EL (cell line): ENCODE measurements around the gene TTC6.
A peak's percentile ranks its signal among the peaks of the same experiment; 100 is the strongest.
"Not testable (repeated sequence)": the region's sequence is repeated elsewhere in the genome, so short reads cannot be mapped to it uniquely, and the experiment has no call there.

Source experiments
- DNase-seq: peaks from one replicate; pipeline ENCODE4 v3.0.0-alpha.2; 2016

The TTC6 gene, protein sequence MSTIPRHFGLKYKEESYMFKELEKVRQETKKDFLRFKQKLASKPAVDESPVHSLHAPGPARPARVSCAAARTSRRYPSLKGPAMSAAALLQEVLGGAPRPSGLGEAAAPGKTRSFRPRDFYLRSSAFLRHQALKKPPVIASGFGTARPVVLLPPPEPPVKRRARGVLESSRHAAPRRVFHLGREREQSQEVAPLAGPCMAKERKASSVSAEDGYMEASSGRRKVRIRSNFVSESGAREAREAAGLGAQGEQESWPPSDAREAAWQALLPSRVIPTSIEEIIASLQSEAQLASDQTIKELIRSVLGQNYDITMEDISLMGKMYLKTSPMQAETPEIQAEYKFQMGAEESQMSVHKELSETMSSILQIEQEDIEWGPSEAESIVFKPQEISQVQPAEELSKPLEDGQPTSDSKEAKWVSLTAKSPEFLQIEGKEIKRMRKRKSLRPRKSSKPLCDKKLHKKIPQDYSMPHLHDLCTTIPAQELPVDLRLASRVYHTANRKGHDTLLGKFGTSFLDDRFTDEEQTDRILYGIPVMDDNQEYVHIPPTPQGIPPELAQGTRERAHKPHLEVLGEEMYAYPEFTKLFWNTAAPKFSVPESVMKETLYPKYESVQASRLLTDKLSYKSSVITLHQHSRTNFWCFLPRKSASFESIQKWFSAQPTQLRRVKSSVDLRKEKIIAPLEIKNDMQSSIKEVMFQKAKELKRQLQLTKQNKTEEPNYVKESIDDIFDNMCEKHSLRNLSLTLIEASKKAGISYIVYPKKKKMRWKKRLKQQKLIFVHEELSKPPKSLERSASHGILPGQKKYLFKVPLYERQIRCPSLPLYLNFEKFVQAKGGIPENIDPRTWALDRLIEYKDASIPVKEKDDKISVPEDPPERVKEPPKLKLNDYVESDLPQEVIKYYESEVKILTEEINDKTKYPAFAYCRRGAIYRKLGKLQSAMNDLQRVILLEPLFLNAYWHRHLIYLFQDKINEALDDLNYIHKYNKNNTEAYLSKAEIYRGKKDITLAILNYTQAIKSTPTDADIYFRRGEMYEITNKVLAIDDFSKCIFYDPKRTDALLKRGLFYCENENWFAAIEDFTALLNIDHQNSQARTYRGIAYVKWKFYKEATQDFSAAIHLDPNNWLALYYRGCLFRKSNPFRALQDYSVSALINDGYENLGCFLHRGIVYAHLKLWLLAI (N-terminal part only)

DNA sequence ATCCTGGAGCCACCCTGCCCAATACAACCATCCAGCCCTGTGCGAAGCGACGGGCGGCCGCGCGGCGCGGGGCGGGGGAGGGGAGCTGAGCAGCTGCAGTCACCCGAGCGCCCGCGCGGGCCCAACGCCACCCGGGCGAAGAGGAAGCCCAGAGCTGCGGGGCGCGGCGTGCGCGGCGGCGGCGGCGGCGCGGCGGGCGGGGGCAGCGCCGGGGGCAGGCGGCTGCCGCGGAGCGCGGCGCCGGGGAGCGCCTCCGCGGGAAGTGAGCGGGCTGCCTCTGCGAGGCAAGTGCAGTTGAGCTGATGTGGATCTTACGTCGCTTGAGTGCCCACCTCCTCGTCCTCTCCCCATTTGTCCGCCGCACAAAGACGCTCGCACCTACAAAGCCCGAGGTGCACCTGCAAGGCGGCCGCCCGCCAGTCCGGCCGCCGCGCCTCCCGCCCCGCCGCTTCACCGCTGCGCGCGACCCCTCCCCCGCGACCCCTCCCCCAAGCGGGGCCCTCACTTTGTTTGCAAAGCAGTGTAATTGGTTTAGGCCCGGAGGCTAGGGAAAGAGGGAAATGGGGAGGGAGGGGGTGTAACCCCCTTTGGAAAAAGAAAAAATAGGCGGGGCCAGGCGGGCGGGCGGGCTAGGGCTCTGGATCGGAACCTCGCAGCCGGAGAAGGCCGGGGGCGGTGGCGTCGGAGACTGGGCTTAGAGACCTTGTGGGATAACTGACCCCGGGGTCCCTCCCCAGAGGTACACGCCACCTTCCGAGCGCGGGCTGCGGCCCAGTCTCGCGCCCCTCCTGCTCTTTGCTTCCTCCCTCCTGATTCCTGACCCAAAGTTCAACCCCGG is at the start of gene TTC6, which contains the start of gene FOXA1:
TTC6 (plus strand) TSS at position 659 of the 838 bp plus-strand sequence. CDS start 26,436 bp downstream, outside the sequence.
FOXA1 (minus strand) TSS at position 279 of the 838 bp plus-strand sequence; CDS start at position 2, 277 bp downstream.
- DNase-seq = peak; percentile 49

DNA sequence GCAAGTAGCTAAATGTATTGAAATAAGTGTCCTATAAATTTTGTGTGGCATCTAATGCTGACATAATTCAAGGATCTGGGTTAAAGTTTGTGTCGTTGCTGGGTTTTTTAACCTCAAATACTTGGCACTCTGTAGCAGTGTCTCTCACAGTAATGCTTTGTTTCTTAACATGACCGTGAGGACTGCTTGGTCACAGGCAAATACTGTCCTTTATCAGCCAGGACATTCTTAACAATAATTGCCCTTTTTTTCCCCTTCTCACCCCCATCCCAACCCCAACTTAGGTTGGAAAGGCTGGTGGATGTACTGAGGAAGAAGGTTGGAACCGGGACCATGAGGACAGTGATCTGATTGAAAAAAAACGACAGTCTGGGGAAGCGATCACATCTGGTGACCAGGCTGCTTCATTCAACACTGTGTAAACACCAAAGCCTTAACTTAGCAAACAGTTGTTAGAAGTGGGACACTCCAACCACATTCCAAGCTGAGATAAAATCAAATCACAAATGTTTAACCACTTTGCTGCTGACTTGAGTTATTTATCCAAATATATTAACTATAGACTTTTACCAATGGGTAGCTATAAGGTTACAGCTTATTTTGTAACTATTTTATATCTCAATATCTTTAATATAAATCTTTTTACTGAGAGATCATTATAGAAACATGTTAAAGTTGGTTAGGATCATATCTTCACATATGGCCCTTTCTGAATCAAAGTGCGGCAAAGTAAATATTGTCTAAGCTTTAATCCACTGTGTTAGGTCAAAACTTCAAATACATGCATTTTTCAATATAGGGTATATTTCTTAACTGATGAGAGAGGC is 48.6 kb upstream of the TTC6 start:
- DNase-seq = peak; percentile 43

DNA sequence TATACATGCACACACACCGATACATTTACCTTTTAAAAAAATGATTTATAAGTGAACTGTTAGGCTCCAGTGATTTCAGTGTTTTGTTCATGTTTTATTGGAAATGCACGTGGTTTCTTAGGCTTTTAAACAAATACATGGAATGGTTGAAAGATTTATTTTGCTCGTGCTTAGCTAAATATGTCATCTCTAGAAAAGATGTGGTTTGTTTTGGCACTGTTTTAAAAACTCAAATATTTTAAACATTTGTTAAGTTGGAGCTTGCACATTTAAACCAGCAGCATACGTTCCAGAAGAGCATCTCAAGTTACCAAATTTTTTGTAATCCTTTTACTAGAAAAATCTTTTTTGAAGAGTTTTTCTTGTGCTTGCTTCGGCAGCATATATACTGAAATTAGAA is 44.9 kb upstream of the TTC6 start:
- DNase-seq = peak; percentile 50

DNA sequence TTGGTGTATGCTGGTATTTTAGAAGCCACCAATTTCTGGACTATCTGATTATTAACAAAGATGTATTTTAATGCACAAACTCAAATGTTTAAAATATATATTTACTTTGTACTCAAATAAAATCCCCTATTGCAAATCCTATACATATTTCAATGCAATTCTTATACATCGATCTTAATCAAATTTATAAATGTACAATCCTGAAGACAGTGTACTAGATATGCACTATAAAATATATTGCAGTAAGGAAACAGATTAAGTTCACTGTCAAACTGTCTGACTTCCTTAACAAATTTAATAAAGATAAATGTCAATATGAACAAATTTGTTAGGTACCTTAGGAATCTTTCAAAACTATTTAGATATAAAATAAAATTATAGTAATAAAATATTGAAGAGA is 44.3 kb upstream of the TTC6 start:
- no peak for DNase-seq

DNA sequence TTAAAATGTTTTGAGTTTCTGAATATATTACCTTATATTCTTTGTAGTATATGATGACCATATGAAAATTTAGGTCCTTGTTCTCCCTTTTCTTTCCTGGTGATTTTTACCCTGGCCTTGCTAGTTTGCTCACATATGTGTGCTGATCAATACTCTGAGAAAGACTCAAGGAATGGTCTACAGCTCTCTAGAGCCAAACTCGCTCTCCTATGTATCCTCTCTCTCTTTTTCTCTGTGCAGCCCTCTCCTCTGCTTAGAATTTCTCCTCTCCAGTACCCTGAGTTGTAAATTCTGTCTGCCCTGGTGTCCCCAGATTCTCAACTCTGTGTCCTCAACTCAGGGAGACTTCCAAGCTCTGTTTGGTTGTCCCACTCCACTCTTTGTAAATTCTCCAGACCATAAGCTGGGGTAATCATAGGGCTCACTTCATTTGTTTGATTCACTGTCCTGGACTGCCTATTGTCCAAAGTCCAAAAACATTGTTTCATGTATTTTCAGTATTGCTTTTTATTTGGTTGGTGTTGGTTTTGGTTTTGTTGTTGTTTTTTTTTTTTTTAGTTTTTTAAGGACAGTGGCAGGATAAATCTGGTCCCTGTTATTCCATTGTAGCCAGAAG is 41.4 kb upstream of the TTC6 start:
- DNase-seq = no peak

DNA sequence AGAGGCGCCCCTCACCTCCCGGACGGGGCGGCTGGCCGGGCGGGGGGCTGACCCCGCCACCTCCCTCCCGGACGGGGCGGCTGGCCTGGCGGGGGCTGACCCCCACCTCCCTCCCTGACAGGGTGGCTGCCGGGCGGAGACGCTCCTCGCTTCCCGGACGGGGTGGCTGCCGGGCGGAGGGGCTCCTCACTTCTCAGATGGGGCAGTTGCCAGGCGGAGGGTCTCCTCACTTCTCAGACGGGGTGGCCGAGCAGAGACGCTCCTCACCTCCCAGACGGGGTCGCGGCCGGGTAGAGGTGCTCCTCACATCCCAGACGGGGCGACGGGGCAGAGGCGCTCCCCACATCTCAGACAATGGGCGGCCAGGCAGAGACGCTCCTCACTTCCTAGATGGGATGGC is 39.8 kb upstream of the TTC6 start:
- DNase-seq = not testable (repeated sequence)

DNA sequence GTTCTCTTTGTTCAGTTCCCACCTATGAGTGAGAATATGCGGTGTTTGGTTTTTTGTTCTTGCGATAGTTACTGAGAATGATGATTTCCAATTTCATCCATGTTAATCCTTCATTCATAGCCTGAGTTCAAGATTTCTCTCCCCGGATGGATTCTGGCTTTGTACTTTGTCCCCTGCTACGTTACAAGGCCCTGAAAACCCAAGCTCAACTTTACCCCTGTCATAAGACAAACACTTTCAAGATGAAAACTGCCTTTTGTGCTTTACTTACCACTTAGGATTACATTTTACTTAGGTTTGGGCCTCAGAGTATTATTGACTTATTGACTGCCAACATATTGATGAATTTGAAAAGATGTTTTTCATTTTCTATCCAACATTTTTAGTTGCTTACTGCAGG is 36.7 kb upstream of the TTC6 start:
- no peak for DNase-seq

DNA sequence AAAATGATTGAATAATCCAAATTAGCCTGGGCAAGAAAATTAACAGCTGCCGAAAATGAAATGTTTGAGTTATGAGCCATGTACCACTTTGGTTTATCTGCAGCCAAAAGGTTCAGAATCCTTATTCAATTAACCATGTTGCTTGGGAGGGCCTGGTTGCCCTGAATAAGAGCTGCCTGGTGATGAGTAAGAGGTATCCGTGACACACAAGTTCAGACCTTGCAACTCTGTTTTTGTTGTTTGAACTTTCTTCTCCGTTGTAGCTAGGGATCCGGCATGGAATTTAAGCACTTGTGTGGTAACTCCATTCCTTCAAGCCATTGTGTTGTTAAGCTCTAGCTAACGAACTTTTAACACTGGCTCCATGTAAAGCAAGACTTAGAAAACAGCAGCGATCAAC is 36.0 kb upstream of the TTC6 start:
- no peak for DNase-seq

DNA sequence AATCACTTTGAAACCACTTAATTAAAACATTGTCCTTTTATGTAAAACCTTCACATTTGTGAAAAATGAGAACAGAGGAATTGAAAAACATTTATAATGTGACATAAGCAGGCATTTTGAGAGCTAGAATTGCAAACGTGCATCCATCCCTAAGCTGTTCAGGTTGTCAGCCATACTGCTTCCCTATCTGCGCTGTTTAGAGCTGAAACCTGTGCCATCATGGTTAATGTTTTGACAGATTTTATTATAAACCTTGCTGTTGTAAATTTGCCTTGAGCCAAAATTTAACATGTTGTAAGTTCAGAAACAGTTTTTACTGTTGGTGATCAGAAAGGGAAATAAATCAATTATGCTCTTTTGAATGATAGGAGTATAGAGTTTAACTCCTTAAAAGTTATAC is 32.2 kb upstream of the TTC6 start:
- DNase-seq = no peak

DNA sequence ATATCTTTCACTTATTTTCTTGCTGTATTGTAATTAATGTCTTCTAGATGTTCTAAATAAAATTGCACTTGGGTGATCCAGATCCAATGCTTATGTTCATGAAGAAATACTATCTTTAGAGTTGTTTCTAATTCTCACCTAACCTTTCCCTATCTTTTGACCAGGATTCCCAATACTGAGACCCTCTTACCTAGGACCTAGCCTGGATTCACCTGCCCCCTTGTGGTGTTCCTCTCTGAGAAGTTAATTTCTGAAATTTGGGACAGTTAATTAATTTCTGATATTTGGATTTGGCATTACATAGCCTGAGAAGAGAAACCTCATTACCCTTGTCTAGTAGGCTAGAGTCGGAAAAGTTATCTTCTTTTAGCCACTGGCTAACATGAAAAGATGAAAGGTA is 29.9 kb upstream of the TTC6 start:
- no peak for DNase-seq

DNA sequence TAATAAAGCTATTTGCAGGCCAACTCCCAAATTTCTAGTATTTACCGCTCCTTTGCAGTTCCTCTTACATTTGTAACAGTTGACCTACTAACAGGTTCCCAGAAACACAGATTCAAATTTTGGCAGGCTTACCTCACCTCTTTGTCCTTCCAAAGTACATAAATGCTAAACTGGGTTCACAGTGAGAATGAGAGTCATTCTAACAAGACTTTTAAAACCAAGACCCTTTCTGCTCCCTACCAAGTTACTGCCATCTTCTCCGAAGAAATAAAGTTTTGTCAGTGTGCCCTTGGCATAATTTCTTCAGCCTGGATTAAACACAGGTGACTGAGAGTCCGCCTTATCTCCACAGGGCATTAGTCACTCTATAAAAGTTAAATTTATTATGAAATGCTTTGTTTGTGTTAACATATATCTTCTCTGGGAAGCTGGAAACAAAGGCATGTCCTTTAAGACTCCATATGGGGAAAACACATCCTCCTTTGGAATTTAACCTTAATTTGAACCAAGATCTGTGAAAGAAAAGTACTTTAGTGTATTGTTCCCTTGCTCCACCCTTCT is 28.5 kb upstream of the TTC6 start:
- no peak for DNase-seq

DNA sequence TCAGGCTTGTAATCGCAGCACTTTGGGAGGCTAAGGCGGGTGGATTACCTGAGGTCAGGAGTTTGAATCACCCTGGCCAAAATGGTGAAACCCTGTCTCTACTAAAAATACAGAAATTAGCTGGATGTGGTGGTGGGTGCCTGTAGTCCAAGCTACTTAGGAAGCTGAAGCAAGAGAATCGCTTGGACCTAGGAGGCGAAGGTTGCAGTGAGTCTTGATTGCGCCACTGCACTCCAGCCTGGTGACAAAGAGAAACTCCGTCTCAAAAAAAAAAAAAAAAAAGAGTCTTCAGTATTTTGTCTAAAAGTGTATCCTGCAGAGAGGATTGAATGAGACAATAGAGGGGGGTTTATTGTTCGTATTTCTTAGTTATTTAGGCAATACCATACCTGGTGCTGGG is 25.7 kb upstream of the TTC6 start:
- DNase-seq = no peak

DNA sequence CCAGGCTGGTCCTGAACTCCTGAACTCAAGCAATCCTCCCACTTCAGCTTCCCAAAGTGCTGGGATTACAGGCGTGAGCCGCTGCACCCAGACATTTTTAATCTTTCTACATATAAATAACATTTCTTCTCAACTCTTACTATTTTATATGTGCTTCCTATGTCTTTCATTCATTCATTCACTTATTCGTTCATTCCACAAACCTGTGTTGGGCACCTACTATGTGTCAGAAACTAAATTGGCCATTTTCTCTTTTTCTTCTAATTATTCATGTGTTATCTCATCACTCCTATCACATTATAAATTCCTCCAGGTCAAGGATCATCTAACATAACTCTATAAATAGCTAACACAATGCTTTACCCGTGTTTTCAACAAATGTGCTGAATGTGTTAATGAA is 24.0 kb upstream of the TTC6 start:
- no peak for DNase-seq

DNA sequence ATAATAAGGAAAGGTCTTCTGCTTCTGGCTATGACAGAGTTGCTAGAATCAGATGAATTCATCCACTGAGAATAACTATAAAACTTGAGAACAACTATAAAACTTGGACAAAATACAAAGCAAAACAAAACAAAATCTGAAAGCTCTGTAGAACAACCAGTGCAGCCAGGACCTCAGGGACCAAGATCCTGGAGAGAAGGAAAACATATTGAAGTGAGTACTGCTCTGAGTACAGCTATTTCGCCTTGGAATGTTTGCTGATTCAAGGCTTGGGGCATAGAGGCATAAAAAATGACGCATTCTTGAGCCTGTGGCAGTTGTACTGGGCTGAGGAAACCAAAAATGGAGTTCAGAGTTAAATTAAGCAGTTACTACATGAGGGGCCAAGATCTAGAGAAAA is 22.1 kb upstream of the TTC6 start:
- peak; percentile 42 for DNase-seq

DNA sequence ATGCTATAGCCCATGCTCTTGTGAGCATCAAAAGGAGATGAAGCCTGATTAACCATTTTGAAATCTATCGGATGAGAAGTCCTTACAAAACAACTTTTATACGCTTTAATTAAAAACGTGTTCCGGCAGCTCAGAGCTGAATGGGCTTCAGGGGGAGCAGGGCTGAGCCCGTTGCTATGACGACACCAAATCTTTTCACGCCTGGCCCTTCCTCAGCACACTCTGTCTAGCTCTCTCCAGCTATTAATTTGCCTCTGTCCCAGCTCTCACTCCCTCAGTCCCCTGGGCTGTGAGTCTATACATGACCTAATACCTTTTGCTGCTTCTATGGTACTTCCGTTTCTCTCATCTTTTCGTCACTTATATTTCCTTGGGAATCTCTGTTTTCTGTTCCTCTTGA is 16.2 kb upstream of the TTC6 start:
- no peak for DNase-seq

DNA sequence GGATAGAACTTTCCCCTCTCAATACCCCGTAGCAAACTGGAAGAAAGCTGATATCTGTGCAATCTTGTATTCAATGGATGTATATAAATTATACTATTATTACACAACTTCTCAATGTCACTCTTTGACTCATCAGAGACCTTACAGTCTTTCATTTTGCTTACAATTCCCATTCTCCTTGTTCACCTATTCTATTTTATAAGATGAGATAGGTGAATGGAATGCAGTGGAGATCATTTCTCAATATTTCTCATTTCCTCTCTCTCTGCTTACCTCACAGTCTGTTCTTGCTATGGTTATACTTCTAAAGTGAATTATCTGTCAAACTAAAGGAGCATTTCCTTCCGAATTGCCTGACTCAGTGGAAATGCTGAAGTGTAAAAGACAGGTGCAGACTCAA is 15.3 kb upstream of the TTC6 start:
- no peak for DNase-seq

DNA sequence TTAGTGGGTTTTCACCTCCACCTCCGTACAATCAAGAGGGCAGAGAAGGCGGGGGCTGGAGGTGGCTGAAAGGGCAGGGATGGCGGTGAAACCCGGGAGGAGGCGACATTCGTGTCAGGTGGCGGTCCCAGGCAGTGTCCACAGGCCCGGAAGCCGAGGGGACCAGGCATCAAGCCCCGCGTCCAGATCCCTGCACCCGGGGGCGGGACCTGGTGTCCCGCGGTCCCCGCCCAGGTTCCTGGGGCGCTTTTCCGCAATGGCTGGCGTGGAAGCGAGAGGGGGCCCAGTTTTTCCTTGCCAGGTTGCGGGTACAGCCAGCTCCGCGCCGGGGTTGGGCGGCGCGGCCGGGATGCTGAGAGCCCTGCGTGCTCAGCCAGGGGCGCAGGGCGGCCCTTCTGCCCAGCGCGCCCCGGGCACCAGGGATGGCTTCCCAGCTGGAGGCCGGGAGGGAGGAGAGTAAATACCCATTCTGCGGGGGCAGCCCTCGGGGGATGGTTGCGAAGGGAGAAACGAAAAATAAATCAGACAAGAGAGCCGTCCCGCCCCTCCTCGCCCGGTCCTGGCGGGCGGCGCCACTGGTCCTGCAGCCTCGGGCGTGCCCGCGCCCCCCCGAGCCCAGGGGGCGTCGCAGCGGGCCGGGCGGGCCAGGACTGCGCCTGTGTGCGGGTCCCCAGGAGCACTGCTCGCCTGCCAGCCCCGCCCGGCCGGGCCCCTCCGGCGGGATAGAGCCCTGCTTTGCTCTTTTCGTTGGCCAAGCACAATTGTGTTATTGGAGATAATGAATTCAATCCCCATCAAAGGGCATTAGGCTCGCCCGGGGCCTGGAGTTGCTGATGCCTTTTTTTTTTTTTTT is 11.8 kb upstream of the TTC6 start:
- DNase-seq = no peak

DNA sequence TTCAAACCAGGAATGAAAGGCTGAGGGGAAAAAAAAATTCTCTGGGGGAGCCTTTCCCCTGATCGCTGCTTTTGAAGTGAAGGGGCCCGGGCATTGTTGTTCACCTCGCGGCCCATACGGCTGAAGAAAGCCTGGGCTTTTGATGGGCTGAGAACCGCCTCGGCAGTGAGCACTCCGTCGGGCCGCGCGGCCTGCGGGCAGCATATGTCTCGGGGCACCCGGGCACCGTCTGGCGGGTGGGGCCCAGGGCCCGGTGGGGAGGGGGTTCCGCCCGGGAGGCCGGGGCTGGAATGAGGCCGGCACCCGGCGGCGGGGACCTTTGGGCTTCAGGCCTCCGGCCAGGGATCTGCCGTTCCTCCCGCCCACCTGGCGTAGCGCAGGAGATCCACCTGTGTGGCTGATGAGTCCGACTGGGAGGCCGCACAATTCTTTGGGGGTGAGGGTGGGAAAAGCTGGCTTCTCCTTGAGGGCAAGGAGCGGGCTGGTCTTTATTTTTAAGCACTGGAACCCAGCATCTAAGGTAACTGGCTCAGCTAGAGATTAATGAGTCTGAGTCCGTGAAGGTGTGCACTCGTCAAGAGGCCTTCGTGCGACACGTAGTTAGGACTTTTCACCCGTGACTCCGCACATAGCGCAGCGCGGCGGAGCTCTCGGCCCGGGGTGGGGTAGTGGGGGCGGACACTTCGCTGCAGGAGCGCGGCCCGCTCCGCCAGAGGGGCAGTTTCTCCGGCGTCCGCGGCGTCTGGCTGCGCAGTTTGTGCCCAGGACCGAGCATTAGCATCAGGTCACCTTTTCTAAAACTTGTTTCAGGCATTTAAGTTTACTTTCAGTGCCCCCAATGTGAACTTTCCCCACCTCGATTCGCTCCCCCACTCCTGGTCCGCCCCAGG is 11.0 kb upstream of the TTC6 start:
- DNase-seq = no peak

DNA sequence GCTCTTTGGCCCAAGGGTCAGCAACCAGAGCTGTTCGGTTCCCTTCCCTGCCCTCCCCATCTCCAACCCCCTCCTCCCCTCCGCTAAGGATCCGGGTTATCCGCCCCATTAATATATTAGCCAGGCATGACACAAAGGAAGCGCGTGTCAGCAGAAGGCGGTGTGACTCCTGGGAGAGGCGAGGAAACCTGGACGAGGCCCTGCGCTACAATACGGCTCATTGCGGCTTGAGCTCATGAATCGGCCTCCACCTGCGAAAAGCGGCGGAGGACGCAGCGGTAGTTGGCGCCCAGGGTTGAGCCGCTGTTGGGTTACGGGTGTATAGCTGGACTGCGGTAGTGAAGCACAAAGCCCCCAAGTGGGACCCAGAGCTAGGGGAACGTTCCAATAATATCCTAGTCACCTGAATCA is 10.3 kb upstream of the TTC6 start:
- DNase-seq = no peak
